B cell (primary cell): ENCODE results near the gene MYO18A. TPM values are rescaled to one million over a fixed set of nuclear protein-coding genes. Genes with fewer than 3 reads are reported as not detected.

Experiments
- ATAC-seq: fragments of 200-7000 bp; cut with Tn5 transposase; one replicate; pipeline ENCODE4 v1.10.0; 2021; ENCODE audit warnings: low read depth, mild to moderate bottlenecking, moderate number of reproducible peaks, moderate library complexity
- CTCF ChIA-PET: fragments of 350-600 bp; sonication (Branson Sonifier 250); formaldehyde crosslinking; loops from one replicate; lab custom pipeline; 2021; ENCODE audit warnings: antibody characterized with exemption, inconsistent platforms; lab: Charles Lee
- POLR2A ChIA-PET: fragments of 350-600 bp; sonication (Branson Sonifier 250); formaldehyde crosslinking; loops from one replicate; lab custom pipeline; 2021; ENCODE audit warnings: antibody characterized with exemption; lab: Charles Lee
- DNase-seq: peaks from one replicate; pipeline ENCODE4 v3.0.0; 2013
- H2AFZ ChIP-seq: 2 replicates; pipeline ENCODE4 v1.6.1; 2012; ENCODE audit warnings: mild to moderate bottlenecking, low read depth, low read length; ENCODE audit not compliant: insufficient read depth, poor library complexity, severe bottlenecking
- H3K27ac ChIP-seq, 2 donors: 1 replicate in 1 of 2; 2 replicates in 1 of 2; pipeline ENCODE4 v1.5.1; 2012 to 2013; ENCODE audit warnings: low read length in 2 of 2, mild to moderate bottlenecking in 2 of 2, moderate library complexity in 1 of 2
- H3K27me3 ChIP-seq, 4 experiments: fragments of 200-600 bp in 1 of 4; sonication (generic) in 1 of 4; replicated peaks in 1 of 4; 1 replicate in 2 of 4; 2 replicates in 2 of 4; pipeline versions ENCODE4 v1.6.1 to v1.7.0; 2013 to 2016; ENCODE audit warnings: low read length in 3 of 4, mild to moderate bottlenecking in 2 of 4, mixed read lengths in 1 of 4, moderate library complexity in 1 of 4; ENCODE audit not compliant: insufficient read depth in 4 of 4, control insufficient read depth in 3 of 4; ENCODE audit errors: control extremely low read depth in 1 of 4
- H3K36me3 ChIP-seq, 2 experiments: replicated peaks in 1 of 2; 1 replicate in 1 of 2; 2 replicates in 1 of 2; pipeline versions ENCODE4 v1.6.1 to v1.7.1; 2013; ENCODE audit warnings: low read length in 1 of 2; ENCODE audit not compliant: insufficient read depth in 2 of 2, control insufficient read depth in 1 of 2; ENCODE audit errors: control extremely low read depth in 1 of 2, extremely low read depth in 1 of 2
- H3K4me1 ChIP-seq, 2 donors: fragments of 200-600 bp in 1 of 2; sonication (generic) in 1 of 2; 1 replicate in 1 of 2; 2 replicates in 1 of 2; pipeline versions ENCODE4 v1.5.1 to v1.6.1; 2013 to 2017; ENCODE audit warnings: low read length in 2 of 2; ENCODE audit not compliant: control insufficient read depth in 2 of 2, insufficient read depth in 2 of 2
- H3K4me2 ChIP-seq: replicated peaks from 2 replicates; pipeline ENCODE3; 2012; ENCODE audit warnings: mild to moderate bottlenecking, low read depth, low read length; ENCODE audit not compliant: poor library complexity, severe bottlenecking
- H3K4me3 ChIP-seq, 5 experiments: fragments of 200-600 bp in 1 of 5; sonication (generic) in 1 of 5; 1 replicate in 3 of 5; 2 replicates in 2 of 5; pipeline versions ENCODE4 v1.5.1 to v1.7.0; 2011 to 2016; ENCODE audit warnings: low read length in 4 of 5, mild to moderate bottlenecking in 4 of 5, low read depth in 2 of 5, control low read depth in 1 of 5, moderate library complexity in 1 of 5; ENCODE audit not compliant: insufficient read depth in 1 of 5; ENCODE audit errors: control extremely low read depth in 1 of 5, extremely low read depth in 1 of 5
- H3K79me2 ChIP-seq: fragments of 200-600 bp; sonication (generic); one replicate; pipeline ENCODE4 v1.6.0; 2016; ENCODE audit warnings: low read length; ENCODE audit not compliant: control insufficient read depth, insufficient read depth
- H3K9ac ChIP-seq: fragments of 200-600 bp; sonication (generic); 2 replicates; pipeline ENCODE4 v1.6.1; 2017; ENCODE audit warnings: mild to moderate bottlenecking, low read length, moderate library complexity
- H3K9me3 ChIP-seq, 3 donors: one replicate each; pipeline versions ENCODE4 v1.6.1 to v1.7.1; 2013; ENCODE audit warnings: low read length in 2 of 3; ENCODE audit not compliant: control insufficient read depth in 2 of 3, insufficient read depth in 1 of 3; ENCODE audit errors: control extremely low read depth in 1 of 3
- H4K20me1 ChIP-seq: 2 replicates; pipeline ENCODE4 v1.6.0; 2012; ENCODE audit warnings: mild to moderate bottlenecking, low read length; ENCODE audit not compliant: insufficient read depth, control insufficient read depth, poor library complexity, severe bottlenecking
- H3K27ac Mint-ChIP-seq: one replicate; pipeline ENCODE4 v1.8.0; 2021; ENCODE audit warnings: mixed read lengths
- H3K27me3 Mint-ChIP-seq: one replicate; pipeline ENCODE4 v1.8.0; 2021; ENCODE audit warnings: mixed read lengths
- H3K4me1 Mint-ChIP-seq: one replicate; pipeline ENCODE4 v1.8.0; 2021; ENCODE audit warnings: mixed read lengths
- H3K4me3 Mint-ChIP-seq: one replicate; pipeline ENCODE4 v1.8.0; 2021; ENCODE audit warnings: mixed read lengths
- H3K9me3 Mint-ChIP-seq: one replicate; pipeline ENCODE4 v1.8.0; 2022; ENCODE audit warnings: mixed read lengths; ENCODE audit not compliant: insufficient read depth
- CTCF ChIP-seq: fragments of 200-600 bp; IDR thresholded peaks from one replicate; pipeline ENCODE4 v1.8.0; 2022; ENCODE audit warnings: antibody characterized with exemption, mild to moderate bottlenecking
- EZH2 ChIP-seq: IDR thresholded peaks from 2 replicates; pipeline ENCODE4 v1.6.1; 2012; ENCODE audit warnings: borderline replicate concordance, low read depth, mild to moderate bottlenecking, moderate library complexity, low read length; ENCODE audit not compliant: insufficient read depth, poor library complexity, severe bottlenecking
- WGBS: methylation state at CpG from one replicate; pipeline ENCODE4 v1.1.5; 2013; ENCODE audit warnings: missing lambda C conversion rate; ENCODE audit not compliant: insufficient coverage; 5-methylcytosine and 5-hydroxymethylcytosine counted together
- intact Hi-C: fragments of 100-400 bp; cut with micrococcal nuclease; formaldehyde crosslinking; loops from one replicate; pipeline ENCODE4 v1.10.0; 2022
- polyA plus RNA-seq: library from polyadenylated mRNA; depleted of rRNA; stranded (reverse); fragments of >200 nt; gene quantifications from 2 replicates; pipeline ENCODE4 v1.2.3, GENCODE V29; 2012
- total RNA-seq, 2 donors: library from RNA; stranded (reverse); fragments of 120-200 nt in 1 of 2; gene quantifications; 1 replicate in 1 of 2; 2 replicates in 1 of 2; pipeline versions ENCODE4 v1.2.3 to v1.2.4, GENCODE V29; 2013 to 2022

MYO18A gene
- total and polyA plus RNA-seq, 2 donors (not counting 1 experiment from before 2014, with no cell fraction given): 72.2 to 155 TPM

GRCh38 chr17:29070308-29070707 lies 109.9 kb downstream of the MYO18A start:
- ATAC-seq: no peak
- DNase-seq: no peak
- intact Hi-C loops: no loop called here
- Histone ChIP-seq H3K4me3 (no peak overlapping the region), H3K4me2 (no peak overlapping the region), H4K20me1 (no peaks in the 10 kb centered on the region), H3K27me3 (no peaks in the 10 kb centered on the region), H3K9me3 (no peaks in the 10 kb centered on the region), H3K79me2 (no peaks in the 10 kb centered on the region), H2AFZ (no peak overlapping the region), H3K27ac (no peak overlapping the region), H3K36me3 (peaks cover 0 to 9% of the 10 kb centered on the region in 2 experiments), H3K9ac (no peak overlapping the region), H3K4me1 (no peaks in the 10 kb centered on the region)
- TF ChIP-seq CTCF (no peak), EZH2 (no peak)
- WGBS: 99% methylated on average over 7 of the region's 10 CpGs
- Mint-ChIP-seq H3K4me1 (no peaks in the 10 kb centered on the region), H3K4me3 (no peak overlapping the region), H3K27ac (no peak overlapping the region), H3K27me3 (no peaks in the 10 kb centered on the region), H3K9me3 (no peaks in the 10 kb centered on the region)
- POLR2A ChIA-PET: no interaction called here
- CTCF ChIA-PET: no interaction called here

DNA sequence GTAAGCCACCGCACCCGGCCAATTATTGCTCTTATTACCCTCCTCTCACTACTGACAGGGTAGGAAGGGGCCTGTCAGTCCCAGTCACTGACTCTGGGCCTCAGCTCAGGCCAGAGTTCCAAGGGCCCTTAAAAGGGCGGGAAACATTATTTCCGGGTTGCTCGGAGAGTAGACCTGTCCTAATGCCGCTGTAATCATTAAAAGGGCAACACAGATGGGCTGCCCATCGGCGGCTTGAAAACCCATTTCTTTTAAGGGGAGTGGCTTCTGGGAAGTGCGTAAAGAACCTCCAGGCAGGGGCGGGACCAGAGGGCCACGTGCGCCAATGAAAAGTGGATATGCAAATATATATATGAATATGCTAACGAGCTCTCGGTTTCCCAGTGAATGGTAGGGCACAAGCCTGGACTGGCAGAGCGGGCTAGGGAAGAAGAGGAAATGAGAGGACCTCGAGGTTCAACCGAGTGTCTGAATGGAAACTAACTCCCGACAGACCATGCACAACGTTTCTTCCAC lies 110.6 kb downstream of the MYO18A start:
- ATAC-seq (no peak), DNase-seq (no peak)
- Histone ChIP-seq H4K20me1 (no peaks in the 10 kb centered on the region), H3K4me3 (no peak overlapping the region), H3K36me3 (peaks cover 0 to 6% of the 10 kb centered on the region in 2 experiments), H3K79me2 (no peaks in the 10 kb centered on the region), H3K9me3 (no peaks in the 10 kb centered on the region), H2AFZ (no peak overlapping the region), H3K27ac (no peak overlapping the region), H3K9ac (no peak overlapping the region), H3K4me2 (no peak overlapping the region), H3K27me3 (no peaks in the 10 kb centered on the region), H3K4me1 (no peaks in the 10 kb centered on the region)
- Mint-ChIP-seq H3K4me3 (no peak overlapping the region), H3K27me3 (no peaks in the 10 kb centered on the region), H3K27ac (no peak overlapping the region), H3K4me1 (no peaks in the 10 kb centered on the region), H3K9me3 (no peaks in the 10 kb centered on the region)
- WGBS: 83% methylated on average over 12 of the region's 19 CpGs
- ChIA-PET POLR2A (no interaction called here), CTCF (interaction anchor here (1.8 kb wide), 1 partner anchor 104 kb away, joined by 3 read pairs; no protein-coding TSS in a partner anchor)
- TF ChIP-seq EZH2: no peak
- TF ChIP-seq CTCF: no peak
- intact Hi-C loops: no loop called here
